Hematopoietic multipotent progenitor cell treated with erythropoietin and hydrocortisone succinate and interleukin-3 and kit ligand, for 6 days (in vitro differentiated cells): Measurements from ENCODE around the gene OR1L4.

ENCODE experiments used
- DNase-seq: peaks from one replicate; pipeline ENCODE4 v3.0.0-alpha.2; 2015

Gene OR1L4

GRCh38 chr9:122723690-122724089 lies at the start of gene OR1L4:
TSS of gene OR1L4 (plus strand) at chr9:122723990. CDS start at chr9:122723990, 0 bp downstream.
- DNase-seq: no peak

GRCh38 chr9:122684851-122685250 lies 38.9 kb upstream of the OR1L4 start:
- DNase-seq: no peak

GRCh38 chr9:122695696-122696095 lies 28.1 kb upstream of the OR1L4 start:
- DNase-seq: no peak

GRCh38 chr9:122718038-122718437 lies 5.8 kb upstream of the OR1L4 start:
- no peak for DNase-seq

- no peak for DNase-seq
Measured at GRCh38 chr9:122719218-122719617, 4.6 kb upstream of the OR1L4 start.

GRCh38 chr9:122742003-122742402 lies 18.2 kb downstream of the OR1L4 start, which contains the start of gene OR1L6:
TSS of gene OR1L6 (plus strand) at chr9:122742303. CDS start at chr9:122749848, 7,545 bp downstream.
- DNase-seq: no peak

- DNase-seq: no peak
Measured at GRCh38 chr9:122754825-122755224, 31.0 kb downstream of the OR1L4 start.

- no peak for DNase-seq
Measured at GRCh38 chr9:122767817-122768216, 44.0 kb downstream of the OR1L4 start.
